Hypothalamus (tissue), 51 donors: ENCODE data around the gene MMP15.

ENCODE experiments used
- DNase-seq, 51 donors: peaks; one replicate each; lab custom pipeline; 2025; lab: John Stamatoyannopoulos, UW

Gene MMP15

GRCh38 chr16:58031016-58031800, 5.7 kb downstream of the MMP15 start:
- no peak for DNase-seq

GRCh38 chr16:58032710-58033293, 7.2 kb downstream of the MMP15 start:
- peak in 41 of 51 donors; percentile 12 to 75 (median 50) for DNase-seq

- DNase-seq: no peak
These were observed 8.7 kb downstream of the MMP15 start for GRCh38 chr16:58034128-58034685.

- DNase-seq: no peak
These were observed 9.2 kb downstream of the MMP15 start for GRCh38 chr16:58034774-58035173.

- DNase-seq: no peak
These were observed 10.0 kb downstream of the MMP15 start for GRCh38 chr16:58035356-58036170.

GRCh38 chr16:58036943-58037342, 11.4 kb downstream of the MMP15 start:
- DNase-seq: no peak

GRCh38 chr16:58037365-58038057, 12.0 kb downstream of the MMP15 start:
- no peak for DNase-seq

GRCh38 chr16:58038219-58038641, 12.7 kb downstream of the MMP15 start:
- no peak for DNase-seq

- DNase-seq: no peak
These were observed 14.4 kb downstream of the MMP15 start for GRCh38 chr16:58039829-58040495.

GRCh38 chr16:58040496-58040846, 14.9 kb downstream of the MMP15 start:
- no peak for DNase-seq

GRCh38 chr16:58040945-58041627, 15.5 kb downstream of the MMP15 start:
- DNase-seq: no peak

- no peak for DNase-seq
These were observed 16.0 kb downstream of the MMP15 start for GRCh38 chr16:58041628-58041955.

- no peak for DNase-seq
These were observed 16.7 kb downstream of the MMP15 start for GRCh38 chr16:58042001-58042885.

- DNase-seq: no peak
These were observed 17.4 kb downstream of the MMP15 start for GRCh38 chr16:58042886-58043515.

GRCh38 chr16:58043571-58044155, 18.1 kb downstream of the MMP15 start:
- DNase-seq: no peak

GRCh38 chr16:58044266-58045019, 18.9 kb downstream of the MMP15 start:
- DNase-seq: no peak

GRCh38 chr16:58045096-58045495, 19.5 kb downstream of the MMP15 start:
- DNase-seq: no peak
